CD4-positive, alpha-beta T cell treated with Interferon alpha-2 for 1 hour (primary cell): ENCODE results near the gene COL23A1.
"Not testable (repeated sequence)": the region's sequence is repeated elsewhere in the genome, so short reads cannot be mapped to it uniquely, and the experiment has no call there.

Source experiments
- DNase-seq, 2 donors: peaks; one replicate each; pipeline ENCODE4 v3.0.0-alpha.2; 2020 to 2022

Gene COL23A1

DNA sequence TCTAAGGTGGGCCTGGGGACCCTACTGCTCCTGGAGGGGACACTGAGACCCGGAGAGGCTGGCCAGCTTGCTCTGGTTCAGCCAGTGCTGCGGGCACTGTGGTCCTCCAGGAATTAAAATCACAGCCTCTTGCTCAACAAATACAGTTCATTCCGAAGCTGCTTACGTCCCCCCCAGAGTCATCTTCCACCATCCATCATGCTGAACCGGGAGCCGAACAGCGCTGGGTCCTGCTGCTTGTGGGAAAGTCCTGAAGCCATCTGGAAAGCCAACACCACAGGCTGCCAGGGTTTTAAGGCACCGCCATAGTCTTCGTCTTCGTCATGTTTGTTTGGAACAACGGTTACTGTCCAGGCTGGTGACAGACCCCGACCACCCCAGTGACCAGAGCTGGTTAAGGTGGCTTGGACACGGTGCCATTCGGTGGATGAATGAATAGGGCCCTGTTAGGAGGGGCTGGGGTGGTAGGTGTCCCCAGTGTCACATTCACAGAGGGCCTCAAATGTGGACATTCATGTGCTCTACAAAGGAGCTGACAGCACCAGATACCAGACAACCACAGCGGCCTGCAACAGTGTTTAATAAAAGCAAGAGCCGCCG is 276.0 kb downstream of the COL23A1 start:
- no peak for DNase-seq

DNA sequence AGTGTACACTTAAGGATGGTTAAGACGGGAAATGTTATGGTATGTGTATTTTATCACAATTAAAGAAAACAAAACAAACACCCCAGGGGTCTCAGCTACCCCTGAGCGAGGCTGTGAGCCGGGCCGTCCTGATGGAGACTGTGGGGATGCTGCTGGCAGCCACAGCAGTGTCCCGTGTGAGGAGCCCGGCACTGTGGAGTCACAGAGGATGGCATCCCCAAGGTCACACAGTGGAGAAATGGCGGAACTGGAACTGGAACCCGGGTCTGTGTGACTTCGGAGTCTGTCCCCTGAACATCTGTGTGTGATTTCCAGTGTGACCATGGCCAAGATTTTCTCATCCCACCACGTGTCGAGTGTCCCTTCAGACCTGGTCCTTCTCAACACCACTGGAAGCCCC is 276.9 kb downstream of the COL23A1 start:
- no peak for DNase-seq

DNA sequence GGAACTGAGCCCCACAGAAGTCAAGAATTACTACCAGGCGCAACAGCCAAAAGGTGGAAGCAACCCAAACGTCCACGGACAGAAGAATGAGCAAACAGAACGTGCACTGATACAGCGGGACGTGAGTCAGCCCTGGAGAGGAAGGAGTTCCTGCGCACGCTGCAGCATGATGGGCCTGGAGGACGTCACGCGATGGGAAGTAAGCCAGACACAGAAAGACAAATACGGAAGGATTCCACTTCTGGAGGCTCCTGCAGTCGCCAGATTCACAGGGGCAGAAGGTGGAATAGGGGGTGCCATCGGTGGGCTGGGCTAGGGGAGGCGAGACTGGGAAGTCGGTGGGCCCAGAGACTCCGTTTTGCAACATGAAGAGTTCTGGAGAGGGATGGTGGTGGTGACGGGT is 277.3 kb downstream of the COL23A1 start:
- DNase-seq, result peak in 1 of 2 donors; percentile 42

DNA sequence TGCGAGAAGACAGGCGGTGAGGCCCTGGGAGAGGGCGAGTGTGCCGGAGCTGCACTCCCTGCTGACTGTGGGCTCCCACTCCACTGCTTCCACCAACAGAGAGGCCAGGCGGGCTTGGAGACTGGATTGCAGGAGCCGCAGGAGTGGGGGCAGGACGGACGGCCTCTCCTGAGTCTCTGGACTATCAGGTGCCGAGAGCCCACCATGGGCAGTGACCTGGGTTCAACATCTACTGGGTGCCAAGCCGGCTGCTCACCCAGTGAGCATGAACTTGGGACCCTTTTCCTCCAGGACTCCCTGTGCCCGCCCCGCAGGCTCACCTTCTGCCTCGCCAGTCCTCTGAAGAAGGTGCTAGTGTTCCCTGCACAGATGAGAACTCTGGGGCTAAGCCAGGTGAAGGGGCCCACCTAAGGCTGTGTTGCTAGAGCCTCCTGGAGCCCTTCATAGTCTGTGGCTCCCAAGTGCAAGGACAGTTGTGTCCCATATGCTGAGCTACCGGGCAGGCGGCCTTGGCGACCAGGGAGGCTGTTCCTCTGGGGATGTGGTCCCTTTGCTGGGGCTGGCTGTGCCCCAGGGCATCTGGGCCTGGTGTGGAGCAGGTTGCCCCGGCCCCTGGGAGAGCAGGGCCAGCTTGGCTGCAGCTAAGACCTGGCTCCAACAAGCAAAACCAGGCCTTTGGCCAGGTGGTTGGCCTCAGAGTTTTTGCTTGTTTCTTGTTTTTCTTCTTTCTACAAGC is 279.9 kb downstream of the COL23A1 start:
- no peak for DNase-seq

DNA sequence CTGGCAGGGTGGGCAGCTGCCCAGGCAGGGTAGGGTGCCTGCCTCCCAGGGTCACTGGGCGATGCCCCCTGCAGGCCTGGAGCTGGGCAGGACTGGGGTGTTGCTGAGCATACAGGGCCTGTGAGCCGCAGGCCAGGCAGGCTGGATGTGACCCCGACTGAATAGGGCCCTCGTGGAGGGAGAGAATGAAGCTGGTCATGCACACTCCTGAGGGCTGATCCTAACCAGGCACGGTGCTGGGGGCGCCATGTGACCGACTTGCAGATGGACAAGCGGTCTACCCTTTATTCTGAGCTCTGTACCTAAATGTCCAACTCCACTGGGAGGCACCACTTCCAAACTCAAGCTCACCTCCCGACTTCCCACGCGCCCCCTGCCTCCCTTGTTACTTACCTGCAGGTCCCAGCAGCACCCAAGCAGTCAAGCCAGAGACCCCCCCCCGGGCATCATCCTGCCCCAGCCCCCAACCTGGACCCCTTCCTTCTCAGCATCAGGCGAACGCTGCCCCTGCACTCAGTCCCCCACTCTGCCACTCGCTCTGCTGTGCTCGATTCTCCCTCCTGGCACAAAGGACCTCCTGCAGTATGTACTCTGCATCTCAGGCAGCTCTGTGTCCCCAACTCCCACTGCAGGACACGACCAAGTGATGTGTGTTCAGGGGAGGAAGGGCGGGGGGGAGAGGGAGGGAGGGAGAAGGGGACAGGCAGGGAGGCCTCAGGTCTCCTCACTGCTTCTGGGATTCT is 280.8 kb downstream of the COL23A1 start:
- DNase-seq, result no peak

DNA sequence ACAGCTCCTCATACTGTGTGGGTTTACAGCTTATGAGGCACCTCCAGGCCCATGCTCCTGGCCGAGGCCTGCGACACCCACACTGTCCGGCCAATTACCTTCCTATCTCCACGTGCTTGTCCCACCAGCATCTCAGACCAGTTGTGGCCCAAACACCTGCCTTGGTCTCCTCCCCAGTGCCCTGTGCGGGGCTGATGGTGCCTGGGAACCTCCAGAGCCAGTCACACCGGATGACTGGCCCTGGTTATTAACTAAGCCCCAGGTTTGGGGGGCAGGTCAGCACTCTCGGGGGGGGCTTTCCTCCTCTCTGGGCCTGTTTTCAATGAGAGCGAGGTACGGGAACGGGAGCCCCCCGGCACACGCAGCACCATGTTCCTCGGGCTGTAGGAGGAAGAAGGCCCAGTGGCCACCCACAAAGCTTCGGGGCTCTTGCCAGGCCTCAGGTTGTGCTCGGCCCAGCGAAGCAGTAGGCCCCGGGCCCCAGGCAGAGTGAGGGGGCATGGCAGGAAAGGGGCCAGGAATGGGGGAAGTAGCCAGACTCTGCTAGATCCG is 281.6 kb downstream of the COL23A1 start:
- no peak for DNase-seq

DNA sequence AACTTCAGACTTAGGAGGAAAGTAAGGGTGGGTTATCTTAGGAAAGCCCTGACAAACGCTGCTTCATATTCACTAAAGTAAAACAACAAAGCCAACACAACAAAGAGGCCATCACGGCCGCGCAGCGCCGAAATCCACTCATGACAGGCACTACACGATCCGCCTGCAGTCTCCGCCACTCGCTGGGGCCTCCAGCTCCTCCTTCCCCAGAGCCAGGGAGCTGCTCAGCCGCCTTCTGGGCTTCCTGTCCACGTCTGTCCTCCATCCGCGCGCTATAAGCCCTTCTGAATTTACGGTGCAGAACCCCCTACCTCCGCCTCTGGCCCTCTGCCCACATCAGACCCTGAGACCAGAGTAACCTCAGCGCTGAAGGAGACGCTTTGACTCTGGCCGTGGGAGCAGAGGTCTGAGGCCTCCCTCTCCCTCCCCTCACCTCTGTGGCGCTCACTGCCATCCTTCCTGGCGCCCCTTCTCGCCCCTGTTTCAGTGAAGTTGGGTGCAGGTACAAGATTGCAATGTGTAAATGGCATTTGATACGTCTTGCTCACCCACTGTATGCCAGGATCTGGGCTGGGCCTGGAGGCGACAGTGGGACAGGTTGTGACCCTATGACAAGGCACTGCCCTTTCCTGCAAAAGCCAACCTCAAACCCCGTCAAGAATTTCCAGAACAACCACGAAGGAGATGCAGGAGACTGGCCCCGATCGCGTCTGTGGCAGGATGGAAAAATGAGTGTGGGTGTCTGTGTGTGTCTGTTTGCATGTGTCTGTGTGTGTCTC is 282.7 kb downstream of the COL23A1 start:
- DNase-seq, result no peak

DNA sequence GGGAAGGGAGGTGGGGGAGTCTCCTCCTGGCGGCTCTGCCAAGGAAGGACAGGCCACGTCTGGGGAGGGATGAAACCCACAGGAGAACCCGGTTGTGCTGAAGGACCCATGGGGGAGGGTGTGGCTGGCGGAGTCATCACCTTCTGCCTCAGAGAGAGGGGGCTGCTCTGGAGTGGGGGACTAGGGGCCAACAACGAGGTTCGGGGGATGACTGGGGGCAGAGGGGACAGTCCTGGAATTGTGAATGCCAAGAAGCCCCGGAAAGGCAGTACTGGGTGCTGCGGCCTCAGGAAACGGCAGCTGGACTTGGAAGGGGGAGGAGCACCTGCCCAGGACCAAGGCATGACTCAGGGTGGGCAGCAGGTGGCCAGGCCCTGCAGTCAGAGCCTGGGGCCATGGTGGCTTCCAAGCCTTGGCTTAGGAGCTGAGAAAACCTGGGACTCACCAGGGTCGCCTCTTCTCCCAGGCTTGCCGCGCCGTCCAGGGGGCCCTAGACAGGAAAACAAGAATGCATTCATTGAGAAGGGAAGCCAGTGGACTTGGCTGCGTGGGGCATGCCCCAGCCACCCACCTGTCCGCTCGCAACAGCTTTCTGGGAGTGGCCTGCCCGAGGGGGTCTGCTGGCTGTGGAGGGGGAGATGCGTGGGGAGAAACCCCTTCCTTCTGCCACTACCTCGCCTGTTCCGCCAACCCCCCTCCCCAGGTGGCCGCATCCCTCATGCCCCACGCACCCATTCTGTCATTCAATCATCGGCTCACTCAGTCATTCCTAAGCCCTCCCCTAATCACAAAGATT is 283.6 kb downstream of the COL23A1 start:
- DNase-seq, result no peak

DNA sequence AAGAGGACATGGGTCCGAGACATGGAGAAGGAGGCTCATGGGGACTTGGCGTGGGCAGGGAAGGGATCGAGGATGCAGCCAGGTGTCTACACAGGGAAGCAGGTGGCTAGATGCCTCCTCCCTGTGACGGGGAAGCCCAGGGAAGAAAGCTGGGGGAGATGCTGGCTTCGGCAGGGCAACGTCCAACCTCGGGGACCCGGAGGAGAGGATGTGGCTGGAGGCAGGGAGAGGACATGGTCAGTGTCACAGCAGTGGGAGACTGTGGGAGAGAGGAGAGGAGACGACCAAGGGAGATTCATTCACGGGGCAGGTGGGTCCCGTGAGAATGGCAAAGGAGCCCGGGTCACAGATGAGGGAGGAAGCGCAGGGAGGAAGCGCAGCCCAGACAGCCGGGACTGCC is 284.4 kb downstream of the COL23A1 start:
- no peak for DNase-seq

DNA sequence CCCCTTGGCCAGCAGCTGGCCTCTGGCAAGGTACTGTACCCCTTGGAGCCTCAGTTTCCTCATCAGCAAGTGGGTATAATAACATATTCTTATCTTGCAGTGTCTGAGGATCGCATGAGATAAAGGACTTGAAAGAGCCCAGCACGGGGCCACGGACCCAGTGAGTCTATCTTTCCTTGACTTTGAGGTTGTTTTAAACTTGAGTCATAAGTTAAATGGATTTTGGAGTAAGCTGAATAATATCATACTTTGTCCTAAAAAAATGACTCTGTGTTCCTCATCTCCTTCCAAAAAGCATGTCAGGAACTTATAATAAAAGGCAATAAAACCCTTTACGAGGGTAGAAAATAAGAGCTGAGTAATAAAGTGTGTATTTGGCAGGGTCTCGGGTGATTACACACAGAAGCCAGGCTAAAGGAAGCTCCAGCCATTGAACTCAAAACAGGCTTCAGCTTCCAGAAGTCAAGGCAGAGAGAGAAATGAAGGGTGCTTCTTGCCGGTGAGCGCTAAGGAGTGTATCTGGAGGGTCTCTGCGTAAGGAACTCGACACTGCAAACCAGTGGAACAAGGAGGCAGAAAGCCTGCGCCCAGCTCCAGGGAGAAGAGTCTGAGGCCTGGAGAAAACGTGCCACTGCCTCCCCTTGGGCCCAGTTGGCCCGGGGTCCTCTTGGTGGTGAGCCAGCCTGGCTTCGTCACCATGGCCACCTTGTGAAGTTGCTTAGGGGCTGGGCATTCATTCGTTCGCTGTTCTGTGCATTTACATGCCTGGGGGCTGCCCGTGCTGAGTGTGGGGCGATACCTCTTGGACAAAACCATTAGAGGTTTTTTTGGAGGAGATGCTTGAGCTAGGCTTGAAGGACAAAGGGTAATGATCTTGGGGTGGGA is 285.2 kb downstream of the COL23A1 start:
- no peak for DNase-seq

DNA sequence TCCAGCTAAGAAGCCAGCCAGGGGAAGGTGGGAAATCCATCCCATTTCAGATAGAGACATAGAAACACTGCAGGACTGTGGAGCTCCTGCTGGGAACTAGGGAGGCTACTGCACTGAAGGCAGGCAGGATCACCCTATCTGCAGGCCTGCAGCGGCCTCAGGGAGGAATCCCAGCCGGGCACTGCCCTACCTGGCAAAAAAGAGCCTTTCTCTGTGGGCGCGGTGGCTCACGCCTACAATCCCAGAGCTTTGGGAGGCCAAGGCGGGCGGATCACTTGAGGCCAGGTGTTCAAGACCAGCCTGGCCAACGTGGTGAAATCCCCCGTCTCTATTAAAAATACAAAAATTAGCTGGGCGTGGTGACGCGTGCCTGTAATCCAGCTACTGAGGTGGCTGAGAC is 286.2 kb downstream of the COL23A1 start:
- no peak for DNase-seq

DNA sequence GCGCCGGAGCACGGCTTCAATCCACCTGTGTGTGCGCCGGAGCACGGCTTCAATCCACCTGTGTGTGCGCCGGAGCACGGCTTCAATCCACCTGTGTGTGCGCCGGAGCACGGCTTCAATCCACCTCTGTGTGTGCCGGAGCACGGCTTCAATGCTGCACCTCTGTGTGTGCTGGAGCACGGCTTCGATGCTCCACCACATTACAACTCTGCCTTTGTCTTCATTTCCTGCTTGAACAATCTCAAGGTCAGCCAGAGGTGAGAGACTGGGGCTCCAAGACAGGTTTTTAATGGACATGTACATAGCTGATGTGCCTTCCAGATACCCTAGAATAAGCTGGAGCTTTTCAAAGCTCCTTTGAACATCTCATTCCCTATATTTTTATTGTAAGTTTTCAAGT is 287.9 kb downstream of the COL23A1 start:
- not testable (repeated sequence) for DNase-seq

DNA sequence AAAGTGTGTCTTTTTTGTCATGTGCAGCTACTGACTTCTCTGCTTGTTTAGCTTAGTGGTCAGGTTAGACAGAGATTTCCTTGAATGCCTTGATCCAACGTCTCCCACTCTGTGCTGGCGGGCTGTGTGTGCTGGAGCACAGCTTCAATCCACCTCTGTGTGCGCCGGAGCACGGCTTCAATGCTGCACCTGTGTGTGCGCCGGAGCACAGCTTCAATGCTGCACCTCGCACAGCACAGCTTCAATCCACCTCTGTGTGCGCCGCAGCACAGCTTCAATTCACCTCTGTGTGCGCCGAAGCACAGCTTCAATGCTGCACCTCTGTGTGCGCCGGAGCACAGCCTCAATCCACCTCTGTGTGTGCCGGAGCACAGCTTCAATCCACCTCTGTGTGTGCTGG is 288.6 kb downstream of the COL23A1 start:
- no peak for DNase-seq

DNA sequence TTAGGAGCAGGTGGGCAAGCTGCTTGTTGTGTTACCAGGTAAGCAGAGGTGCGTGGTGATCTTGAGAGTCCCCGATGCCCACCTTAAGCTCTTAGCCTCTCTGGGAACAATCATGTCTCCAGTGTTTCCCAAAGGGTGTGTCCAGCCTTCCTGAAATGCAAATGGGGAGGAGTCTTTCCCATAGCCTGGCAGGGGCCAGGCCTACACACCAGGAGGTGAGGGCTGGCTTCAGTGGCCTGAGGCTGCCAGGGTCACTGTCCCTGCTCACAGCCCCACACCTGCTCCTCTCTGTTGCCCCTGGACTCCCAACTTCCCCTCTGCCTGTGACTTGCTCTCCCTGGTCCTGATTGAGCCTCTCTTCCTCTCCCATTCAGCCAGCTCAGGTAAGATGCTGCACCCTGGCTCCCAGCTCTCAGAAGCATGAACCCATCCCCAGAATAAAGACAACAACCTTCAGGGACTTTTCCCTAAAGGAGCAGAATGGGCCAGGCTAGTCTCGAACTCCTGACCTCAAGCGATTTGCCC is 291.8 kb downstream of the COL23A1 start:
- DNase-seq, result no peak

DNA sequence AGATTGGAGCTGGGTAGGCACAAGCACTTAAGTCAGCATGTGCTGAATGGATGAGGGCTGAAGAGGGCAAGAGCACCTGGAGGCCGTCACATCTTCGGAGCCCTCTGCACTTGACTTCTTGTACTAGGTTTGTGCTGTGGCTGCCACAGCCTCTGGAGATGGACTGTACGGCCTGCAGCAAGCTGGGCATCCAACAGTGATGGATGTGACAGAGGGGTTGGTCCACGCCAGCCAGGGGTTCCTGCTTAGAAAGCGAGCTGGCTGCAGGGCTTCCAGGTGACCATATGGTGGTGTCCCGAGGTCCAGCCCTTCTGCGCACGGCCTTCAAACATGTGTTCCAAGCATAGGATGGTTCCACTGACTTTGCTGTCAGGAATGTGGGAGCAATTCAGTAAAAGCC is 292.4 kb downstream of the COL23A1 start:
- no peak for DNase-seq

DNA sequence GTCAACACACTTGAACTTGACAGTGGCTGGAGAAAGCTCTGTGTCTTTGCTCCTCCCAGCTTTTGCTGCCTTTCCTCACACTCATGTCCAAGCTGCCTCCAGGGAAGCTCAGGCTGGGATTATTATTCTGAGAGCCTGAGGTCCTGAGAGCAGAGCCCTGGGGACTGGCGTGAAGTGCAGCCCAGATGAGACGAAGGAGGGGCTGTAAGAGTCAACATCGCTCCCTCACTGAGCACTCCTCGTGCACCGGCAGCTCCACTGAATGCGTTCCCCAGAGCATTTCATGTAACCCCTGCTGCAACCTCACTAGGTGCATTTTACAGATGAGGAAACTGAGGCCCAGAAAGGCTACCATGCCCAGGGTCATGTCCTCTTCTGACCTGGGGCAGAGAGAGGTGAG is 294.1 kb downstream of the COL23A1 start:
- DNase-seq, result no peak

DNA sequence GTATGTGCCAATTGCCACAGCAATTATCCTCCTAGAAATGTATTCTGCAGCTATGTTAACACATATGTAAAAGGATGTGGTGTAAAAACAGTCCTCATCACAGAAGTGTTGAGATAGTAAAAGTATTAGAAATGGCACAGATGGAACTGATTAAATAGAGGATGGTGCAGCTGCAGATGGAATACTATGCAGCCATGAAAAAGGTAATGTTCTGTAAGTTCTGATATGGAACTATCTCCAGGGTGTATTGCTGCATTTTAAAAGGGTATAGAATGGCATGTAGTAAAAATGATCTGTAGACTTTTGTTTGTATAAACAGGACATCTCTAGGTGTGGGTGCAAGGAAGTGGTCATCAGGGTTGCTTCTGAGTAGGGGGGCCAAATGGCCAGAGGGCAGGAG is 294.6 kb downstream of the COL23A1 start:
- DNase-seq, result no peak

DNA sequence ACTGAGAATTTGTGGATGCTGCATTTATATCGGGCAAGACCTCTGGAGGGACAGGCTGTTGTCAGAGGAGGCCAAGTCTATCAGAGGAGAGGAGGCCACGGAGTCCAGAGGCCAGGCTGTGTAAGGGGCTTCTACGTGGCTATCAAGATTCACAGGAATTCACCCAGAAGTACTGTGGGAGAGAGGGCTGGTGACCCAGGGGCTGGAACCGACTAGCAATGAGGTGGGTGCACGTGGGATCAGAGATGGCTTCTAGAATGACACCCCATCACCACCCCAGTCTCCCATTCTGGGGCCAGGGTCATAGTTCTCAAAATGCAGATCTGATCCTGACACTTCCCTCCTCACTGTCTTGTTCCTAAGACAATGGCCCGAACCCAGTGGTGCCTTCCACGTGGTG is 296.4 kb downstream of the COL23A1 start:
- DNase-seq, result no peak

DNA sequence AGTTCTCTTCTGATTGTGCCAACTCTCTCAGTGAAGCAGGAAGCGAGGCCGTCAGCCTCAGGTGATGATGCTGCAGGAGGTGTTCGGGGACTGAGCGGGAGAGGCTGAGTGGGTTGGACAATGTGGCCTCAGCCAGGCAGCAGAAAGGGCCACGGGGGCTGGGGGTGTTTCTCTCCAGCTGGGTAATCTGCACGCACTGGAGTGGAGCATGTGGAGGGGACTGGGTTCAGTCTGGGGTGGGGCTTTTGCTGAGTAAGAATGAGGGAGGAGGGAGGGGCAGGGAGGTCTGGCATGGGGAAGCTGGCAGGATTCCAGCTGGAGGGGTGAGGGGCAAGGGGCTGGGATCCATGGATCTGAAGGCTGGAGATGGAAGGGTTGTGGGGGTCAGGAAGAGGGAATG is 296.8 kb downstream of the COL23A1 start:
- DNase-seq, result no peak

DNA sequence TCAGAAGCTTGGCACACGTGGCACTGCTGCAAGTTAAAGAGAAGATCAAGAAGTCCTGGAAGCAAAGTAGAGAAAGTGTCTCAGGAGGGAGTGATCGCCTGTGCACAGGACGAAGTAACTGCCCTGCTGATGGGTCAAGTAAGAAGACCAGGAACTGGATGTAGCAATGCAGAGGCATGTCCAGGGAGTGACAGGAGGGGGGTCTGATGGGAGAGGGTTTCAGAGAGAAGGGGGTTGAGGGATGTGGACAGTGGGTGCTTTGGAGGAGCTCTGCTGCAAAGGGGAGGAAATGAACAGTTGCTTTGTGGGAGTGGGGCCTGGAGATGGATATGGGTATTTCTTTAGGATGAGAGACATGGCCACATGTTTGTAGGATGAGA is 297.4 kb downstream of the COL23A1 start:
- DNase-seq, result no peak
